ENCODE data around the gene AUH.

The AUH gene

GRCh38 chr9:91247278-91247677 is 114.4 kb downstream of the AUH start:
- DNase-seq (ENCODE audit: low read depth) = no peak

GRCh38 chr9:91246846-91247245 is 114.9 kb downstream of the AUH start:
- DNase-seq (ENCODE audit: low read depth) = no peak

- no peak for DNase-seq (ENCODE audit: low read depth)
These were observed 116.0 kb downstream of the AUH start for GRCh38 chr9:91245431-91246313.

GRCh38 chr9:91243029-91243428 is 118.7 kb downstream of the AUH start:
- no peak for DNase-seq (ENCODE audit: low read depth)

GRCh38 chr9:91241909-91242308 is 119.8 kb downstream of the AUH start:
- no peak for DNase-seq (ENCODE audit: low read depth)

GRCh38 chr9:91240596-91241165 is 121.0 kb downstream of the AUH start:
- DNase-seq (ENCODE audit: low read depth) = no peak

GRCh38 chr9:91239367-91240111 is 122.2 kb downstream of the AUH start:
- DNase-seq (ENCODE audit: low read depth) = no peak

GRCh38 chr9:91234523-91234922 is 127.2 kb downstream of the AUH start:
- no peak for DNase-seq (ENCODE audit: low read depth)

GRCh38 chr9:91231619-91232018 is 130.1 kb downstream of the AUH start:
- DNase-seq (ENCODE audit: low read depth) = no peak

- DNase-seq (ENCODE audit: low read depth) = no peak
These were observed 138.7 kb downstream of the AUH start for GRCh38 chr9:91223000-91223399.

GRCh38 chr9:91222457-91222856 is 139.3 kb downstream of the AUH start:
- no peak for DNase-seq (ENCODE audit: low read depth)

GRCh38 chr9:91221332-91221731 is 140.4 kb downstream of the AUH start:
- DNase-seq (ENCODE audit: low read depth) = no peak

GRCh38 chr9:91220491-91221135 is 141.1 kb downstream of the AUH start:
- DNase-seq (ENCODE audit: low read depth) = no peak

GRCh38 chr9:91220021-91220420 is 141.7 kb downstream of the AUH start:
- no peak for DNase-seq (ENCODE audit: low read depth)

- DNase-seq (ENCODE audit: low read depth) = no peak
These were observed 142.2 kb downstream of the AUH start for GRCh38 chr9:91219557-91219956.

- no peak for DNase-seq (ENCODE audit: low read depth)
These were observed 144.3 kb downstream of the AUH start for GRCh38 chr9:91217388-91217787.

- DNase-seq (ENCODE audit: low read depth) = no peak
These were observed 146.9 kb downstream of the AUH start for GRCh38 chr9:91214867-91215266.

- no peak for DNase-seq (ENCODE audit: low read depth)
These were observed 147.6 kb downstream of the AUH start for GRCh38 chr9:91214086-91214485.

- no peak for DNase-seq (ENCODE audit: low read depth)
These were observed 149.0 kb downstream of the AUH start for GRCh38 chr9:91212596-91213243.

GRCh38 chr9:91211919-91212318 is 149.8 kb downstream of the AUH start:
- DNase-seq (ENCODE audit: low read depth) = no peak

- DNase-seq (ENCODE audit: low read depth) = no peak
These were observed 150.3 kb downstream of the AUH start for GRCh38 chr9:91211414-91211813.

- no peak for DNase-seq (ENCODE audit: low read depth)
These were observed 151.4 kb downstream of the AUH start for GRCh38 chr9:91210318-91210717.

Measured in fibroblast of the conjunctiva (primary cell).